DMS 273 treated with DMSO at 0.1 percent for 48 hours (cell line): ENCODE results near the gene FXYD5.
"Not testable (repeated sequence)": the region's sequence is repeated elsewhere in the genome, so short reads cannot be mapped to it uniquely, and the experiment has no call there.

ENCODE experiments used
- DNase-seq: peaks from one replicate; lab custom pipeline; 2025; lab: John Stamatoyannopoulos, UW

FXYD5 gene

DNA sequence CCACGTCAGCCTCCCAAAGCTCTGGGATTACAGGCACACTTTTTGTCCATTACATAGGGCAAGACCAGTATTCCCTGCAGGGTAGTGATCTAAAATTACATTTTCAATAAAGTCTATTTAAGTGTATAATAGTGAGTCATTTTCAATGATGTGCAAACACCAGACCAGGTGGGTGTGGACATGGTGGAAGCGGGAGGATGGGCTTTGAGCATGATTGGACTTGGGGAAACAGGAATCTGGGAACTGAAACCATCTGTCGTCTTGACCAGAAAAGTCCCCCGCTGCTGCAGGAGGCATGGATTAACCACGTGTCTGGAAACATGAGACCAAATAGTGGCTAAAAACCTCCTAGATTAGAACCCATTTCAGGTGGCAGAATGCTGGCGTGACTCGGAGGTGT lies 34.0 kb upstream of the FXYD5 start:
- DNase-seq, result peak; percentile 97

DNA sequence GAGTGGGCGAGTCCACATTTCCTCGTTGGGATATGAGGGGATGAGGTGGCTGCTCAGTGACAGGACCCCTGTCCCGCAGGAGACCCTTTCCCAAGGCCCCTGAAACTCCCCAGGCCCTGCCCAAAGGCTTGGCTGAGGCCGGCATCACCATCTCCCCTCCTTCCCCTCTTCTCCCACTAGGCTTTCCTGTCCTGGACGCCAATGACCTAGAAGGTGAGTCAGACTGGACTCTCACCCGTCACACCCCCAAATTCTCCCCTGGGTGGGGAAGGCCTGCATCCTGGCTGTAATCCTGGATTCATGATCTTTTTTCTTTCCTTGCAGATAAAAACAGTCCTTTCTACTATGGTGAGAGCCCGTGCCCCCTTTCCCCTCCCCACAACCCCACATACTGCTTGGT lies 33.6 kb upstream of the FXYD5 start:
- no peak for DNase-seq

DNA sequence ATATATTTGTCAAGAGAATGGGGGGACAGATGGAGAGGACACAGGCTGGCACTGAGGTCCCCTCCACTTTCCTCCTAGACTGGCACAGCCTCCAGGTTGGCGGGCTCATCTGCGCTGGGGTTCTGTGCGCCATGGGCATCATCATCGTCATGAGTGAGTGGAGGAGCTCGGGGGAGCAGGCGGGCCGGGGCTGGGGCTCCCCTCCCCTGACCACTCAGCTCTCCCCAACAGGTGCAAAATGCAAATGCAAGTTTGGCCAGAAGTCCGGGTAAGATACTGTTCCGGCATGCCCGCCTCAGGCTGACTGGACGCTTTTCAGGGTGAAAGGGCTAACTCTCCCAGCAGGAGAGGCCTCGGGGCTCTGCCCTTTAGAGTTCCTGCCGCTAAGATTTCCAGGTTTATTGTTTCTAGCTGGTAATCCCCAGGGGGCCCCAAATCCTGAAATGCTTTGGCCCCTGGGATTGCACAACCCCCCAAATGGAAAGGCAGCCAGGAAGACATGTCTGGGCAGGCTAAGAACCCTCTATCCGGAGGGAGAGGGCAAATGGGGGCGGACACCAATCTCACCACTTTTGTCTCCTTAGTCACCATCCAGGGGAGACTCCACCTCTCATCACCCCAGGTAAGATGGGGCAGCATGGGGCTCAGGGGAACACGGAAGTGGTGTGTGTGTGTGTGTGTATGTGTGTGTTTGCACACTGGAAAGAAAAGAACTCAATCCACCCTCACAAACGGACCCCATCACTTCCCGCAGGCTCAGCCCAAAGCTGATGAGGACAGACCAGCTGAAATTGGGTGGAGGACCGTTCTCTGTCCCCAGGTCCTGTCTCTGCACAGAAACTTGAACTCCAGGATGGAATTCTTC lies 31.6 kb upstream of the FXYD5 start:
- no peak for DNase-seq

GRCh38 chr19:35123573-35123972 lies 31.0 kb upstream of the FXYD5 start:
- DNase-seq, result no peak

- peak; percentile 77 for DNase-seq
Observed at GRCh38 chr19:35124098-35125060, 30.2 kb upstream of the FXYD5 start.

DNA sequence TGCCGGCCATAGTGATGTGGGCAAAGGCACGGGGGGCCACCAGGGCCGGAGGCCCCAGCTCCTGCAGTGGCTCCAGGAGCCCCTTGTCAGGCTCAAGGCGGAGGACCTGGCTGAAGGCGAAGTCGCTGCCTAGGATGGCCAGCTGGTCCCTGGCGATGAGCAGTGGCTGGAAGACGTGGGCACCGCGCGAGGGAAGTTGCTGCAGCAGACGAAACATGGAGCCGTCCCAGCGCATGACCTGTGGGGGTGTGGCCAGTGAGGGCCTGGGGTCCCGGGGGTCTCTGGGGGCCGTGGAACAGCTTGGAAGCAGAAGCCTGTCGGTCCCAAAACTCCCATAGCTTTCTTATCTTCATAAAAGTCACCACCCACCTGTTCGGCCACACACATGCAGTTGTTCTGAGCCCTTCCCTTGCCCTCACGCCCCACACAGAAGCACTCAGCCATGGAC lies 29.2 kb upstream of the FXYD5 start:
- no peak for DNase-seq

DNA sequence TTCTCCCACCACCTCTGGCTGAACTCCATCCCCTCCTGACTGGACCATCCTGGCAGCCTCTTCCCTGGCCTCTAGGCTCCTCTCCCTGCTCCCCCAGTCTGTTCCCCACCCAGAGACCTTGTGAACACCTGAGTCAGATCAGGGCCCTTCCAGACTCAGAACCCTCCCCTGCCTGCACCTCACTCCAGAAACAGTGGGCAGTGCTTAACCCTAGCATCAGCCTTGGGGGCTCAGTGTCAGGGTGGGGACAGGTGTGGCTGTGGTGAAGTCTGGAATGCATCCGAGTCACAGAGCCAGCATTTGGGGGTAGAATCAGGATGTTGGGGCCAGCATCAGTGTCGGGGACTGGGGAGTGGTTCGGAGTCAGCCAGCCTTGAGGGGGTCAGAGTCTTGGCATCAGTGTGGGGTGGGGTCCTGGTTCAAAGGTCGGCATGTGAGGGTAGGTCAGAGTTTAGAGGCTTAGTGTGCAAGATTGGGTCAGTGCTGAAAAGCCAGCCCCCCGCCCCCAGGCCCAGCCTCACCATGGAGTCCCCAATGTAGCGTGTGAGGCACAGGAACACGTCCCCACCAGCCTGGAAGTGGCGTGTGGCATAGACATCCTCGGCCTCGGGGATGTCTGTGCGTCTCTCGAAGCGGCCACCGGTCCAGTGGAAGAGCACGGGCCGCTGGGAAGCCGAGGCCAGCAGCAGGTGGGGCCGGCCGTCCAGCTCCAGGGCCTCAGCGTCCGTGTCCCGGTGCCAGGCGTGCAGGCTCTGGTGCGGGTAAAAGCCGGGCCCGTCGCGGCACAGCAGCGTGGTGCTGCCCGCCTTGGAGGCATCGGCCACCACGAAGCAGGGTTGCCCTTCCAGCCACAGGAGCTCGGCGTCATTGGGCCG lies 28.5 kb upstream of the FXYD5 start:
- DNase-seq, result no peak

DNA sequence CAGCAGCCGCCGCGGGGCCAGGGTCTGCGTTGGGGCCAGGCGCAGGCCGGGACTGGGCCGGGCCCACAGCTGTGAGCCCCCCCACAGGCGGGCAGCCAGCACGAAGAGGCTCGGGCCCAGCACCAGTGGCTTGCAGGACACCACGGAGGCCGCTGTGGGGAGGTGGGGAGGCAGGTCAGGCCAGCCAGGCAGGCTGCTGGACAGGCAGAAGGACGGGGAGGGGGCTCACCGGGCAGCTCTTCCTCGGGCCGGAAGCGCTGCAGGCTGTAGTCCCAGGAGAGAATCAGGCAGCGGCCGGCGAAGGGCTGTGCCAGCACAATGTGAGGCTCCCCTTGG lies 27.9 kb upstream of the FXYD5 start:
- DNase-seq, result no peak

DNA sequence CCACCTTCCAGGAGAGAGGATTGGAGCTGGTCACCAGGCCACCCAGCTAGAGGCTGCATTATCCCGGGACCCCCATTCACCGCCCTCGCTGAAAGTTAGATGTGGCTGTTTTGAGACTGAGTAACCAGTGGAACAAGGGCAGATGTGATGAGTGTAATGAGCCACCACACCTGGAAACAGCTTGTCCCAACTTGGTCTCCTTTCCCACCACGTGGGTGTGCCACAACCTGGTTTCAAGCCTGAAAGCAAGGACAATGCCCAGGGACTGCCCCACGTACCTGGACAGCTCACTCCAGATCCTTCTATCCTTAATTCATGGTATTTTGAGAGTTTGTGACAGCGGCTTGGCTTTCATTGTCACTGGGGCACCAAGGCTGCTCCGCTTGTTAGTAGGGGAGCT lies 26.7 kb upstream of the FXYD5 start:
- DNase-seq, result no peak

DNA sequence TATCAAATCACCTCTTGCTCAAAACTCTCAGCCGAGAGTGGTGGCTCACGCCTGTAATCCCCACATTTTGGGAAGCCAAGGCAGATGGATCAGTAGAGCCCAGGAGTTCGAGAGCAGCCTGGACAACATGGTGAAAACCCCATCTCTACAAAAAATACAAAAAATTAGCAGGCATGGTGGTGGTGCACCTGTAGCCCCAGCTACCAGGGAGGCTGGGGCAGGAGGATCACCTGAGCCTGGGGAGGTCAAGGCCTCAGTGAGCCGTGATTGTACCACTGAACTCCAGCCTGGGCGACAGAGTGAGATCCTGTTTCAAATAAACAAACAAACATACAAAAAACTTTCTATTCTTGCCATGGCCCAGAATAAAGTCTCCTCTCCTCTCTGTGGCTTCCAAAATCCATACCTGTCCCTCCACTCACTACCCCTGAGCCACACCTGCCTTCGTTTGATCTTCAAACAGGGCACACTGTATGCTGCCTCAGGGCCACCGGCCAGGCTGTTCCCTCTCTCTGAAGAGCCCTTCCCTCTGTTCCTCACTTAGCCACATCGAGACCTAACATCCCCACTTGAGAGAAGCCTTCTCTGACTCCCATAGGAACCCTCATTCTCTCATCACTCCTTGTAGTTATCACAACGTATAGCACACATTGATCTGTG lies 26.0 kb upstream of the FXYD5 start:
- no peak for DNase-seq

- DNase-seq, result not testable (repeated sequence)
Observed at GRCh38 chr19:35129724-35130274, 24.7 kb upstream of the FXYD5 start.

GRCh38 chr19:35130761-35131720 lies 23.5 kb upstream of the FXYD5 start:
- no peak for DNase-seq

DNA sequence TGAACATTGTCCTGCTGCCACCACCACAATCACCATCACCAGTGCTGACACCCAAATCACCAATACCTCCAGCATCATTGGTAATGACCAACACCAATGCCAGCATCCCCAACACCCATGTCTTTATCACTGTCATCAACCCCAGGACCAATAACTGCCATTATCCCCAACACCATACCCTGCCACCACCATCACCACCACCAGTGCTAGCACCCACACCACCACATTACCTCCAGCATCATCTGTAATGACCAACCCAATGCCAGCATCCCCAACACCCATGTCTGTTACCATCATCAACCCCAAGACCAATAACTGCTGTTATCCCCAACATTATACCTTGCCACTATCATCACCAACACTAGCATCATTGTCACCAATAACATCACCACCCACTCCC lies 22.3 kb upstream of the FXYD5 start:
- DNase-seq, result no peak

- no peak for DNase-seq
Observed at GRCh38 chr19:35133826-35134225, 20.7 kb upstream of the FXYD5 start.

DNA sequence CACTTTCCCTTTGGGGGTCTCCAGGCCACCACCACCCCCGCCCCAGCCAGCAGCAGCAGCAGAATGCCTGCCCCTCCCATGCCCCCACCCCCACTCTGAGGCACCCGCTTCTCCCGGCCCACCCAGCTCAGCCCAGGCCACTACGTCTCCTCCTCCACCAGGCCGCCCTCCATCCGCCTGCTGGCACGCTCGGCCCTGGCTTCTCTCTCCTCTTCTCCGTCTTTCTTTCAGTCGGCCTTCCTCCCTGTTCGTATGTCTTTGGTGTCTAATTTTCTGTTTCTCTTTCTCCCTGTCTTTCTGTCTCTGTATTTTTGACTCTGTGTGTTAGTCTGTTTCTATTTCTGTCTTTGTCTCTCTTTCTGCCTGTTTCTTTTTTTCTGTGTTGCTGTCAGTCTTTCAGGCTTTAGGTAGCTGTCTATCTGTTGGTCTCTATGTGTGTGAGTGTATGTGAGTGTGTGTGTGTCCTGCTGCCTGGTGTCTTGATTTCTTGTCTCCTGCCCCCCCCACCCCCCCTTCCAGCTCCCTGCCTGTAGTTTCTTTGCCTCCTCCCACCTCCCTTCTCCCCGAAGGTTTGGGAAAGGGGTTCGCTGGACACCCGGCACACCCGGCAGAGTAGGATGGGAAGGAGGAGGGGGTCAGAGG lies 19.8 kb upstream of the FXYD5 start, which contains the start of gene LGI4:
Gene LGI4 (minus strand): TSS at position 459 of the 642 bp plus-strand sequence. CDS start 379 bp downstream, at position 80.
- no peak for DNase-seq

- no peak for DNase-seq
Observed at GRCh38 chr19:35135389-35135909, 19.1 kb upstream of the FXYD5 start.

GRCh38 chr19:35136231-35136630 lies 18.3 kb upstream of the FXYD5 start:
- DNase-seq, result no peak

DNA sequence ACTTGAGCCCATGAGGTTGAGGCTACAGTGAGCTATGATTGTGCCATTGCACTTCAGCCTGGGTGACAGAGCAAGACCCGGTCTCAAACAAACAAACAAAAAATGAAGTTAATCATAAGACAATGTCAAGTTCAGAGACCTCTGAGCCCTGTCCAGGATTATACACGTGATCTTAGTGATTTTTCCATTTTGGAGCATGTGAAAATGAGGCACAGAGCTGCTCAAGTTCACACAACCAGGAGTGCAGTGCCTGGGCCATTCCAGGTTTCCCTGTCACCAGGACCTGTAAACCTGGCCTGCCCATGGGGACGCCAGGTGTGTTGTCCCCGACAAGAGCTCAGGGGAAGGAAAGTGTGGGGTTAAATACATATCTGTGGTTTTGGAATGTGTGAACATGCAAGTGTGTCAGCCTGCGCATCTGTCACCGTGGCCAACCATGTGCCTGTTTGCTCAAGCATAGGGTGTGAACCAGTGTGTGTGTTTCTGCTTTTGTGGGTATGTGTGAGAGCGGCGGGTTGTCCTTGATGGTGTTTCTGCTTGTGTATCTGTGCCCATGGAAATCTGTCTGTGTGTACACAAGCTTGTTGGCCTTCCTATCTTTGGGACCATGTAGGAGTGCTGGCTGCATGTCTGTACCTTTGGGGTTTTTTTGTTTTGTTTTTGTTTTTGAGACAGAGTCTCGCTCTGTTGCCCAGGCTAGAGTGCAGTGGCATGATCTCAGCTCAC lies 17.4 kb upstream of the FXYD5 start:
- DNase-seq, result no peak
